ENCODE data around the gene G6PC1.
A peak's percentile ranks its signal among the peaks of the same experiment; 100 is the strongest.

The G6PC1 gene

GRCh38 chr17:42937712-42938596, 37.4 kb downstream of the G6PC1 start:
- no peak for DNase-seq (ENCODE audit: low read depth)
- TF ChIP-seq CTCF (IDR thresholded peaks at IDR 0.05; ENCODE audit: control insufficient read depth, extremely low read depth, insufficient read depth) = peak; percentile 83
- H3K4me3 ChIP-seq (ENCODE audit: low read depth, low read length) = no peak overlapping the region

GRCh38 chr17:42944211-42944610, 43.6 kb downstream of the G6PC1 start:
- no peak for DNase-seq (ENCODE audit: low read depth)
- no peak overlapping the region for H3K4me3 ChIP-seq (ENCODE audit: low read depth, low read length)
- no peak for TF ChIP-seq CTCF (IDR thresholded peaks at IDR 0.05; ENCODE audit: control insufficient read depth, extremely low read depth, insufficient read depth)

- no peak for TF ChIP-seq CTCF (IDR thresholded peaks at IDR 0.05; ENCODE audit: control insufficient read depth, extremely low read depth, insufficient read depth)
- H3K4me3 ChIP-seq (ENCODE audit: low read depth, low read length) = no peak overlapping the region
- DNase-seq (ENCODE audit: low read depth) = no peak
Measured at GRCh38 chr17:42946812-42947211, 46.2 kb downstream of the G6PC1 start.

- no peak for TF ChIP-seq CTCF (IDR thresholded peaks at IDR 0.05; ENCODE audit: control insufficient read depth, extremely low read depth, insufficient read depth)
- no peak overlapping the region for H3K4me3 ChIP-seq (ENCODE audit: low read depth, low read length)
- DNase-seq (ENCODE audit: low read depth) = no peak
Measured at GRCh38 chr17:42950044-42950783, 49.6 kb downstream of the G6PC1 start.
